K562 (cell line): ENCODE results near the gene SAPCD1. TPM values are rescaled to one million over a fixed set of nuclear protein-coding genes. Genes with fewer than 3 reads are reported as not detected.

Source experiments
- CBX8 ChIP-seq: fragments of 200-600 bp; sonication (generic); IDR thresholded peaks from 2 replicates; pipeline ENCODE4 v1.6.1; 2012; ENCODE audit warnings: borderline replicate concordance, mixed run types, low read depth, mild to moderate bottlenecking, moderate library complexity, mixed read lengths, low read length, control low read depth, inconsistent platforms; ENCODE audit not compliant: poor library complexity, severe bottlenecking; ENCODE audit errors: extremely low read depth
- COPS2 ChIP-seq: fragments of 450-650 bp; conservative IDR thresholded peaks from 2 replicates; pipeline ENCODE4 v1.6.1; 2016; ENCODE audit warnings: mild to moderate bottlenecking, moderate library complexity
- EWSR1 ChIP-seq: fragments of 450-650 bp; IDR thresholded peaks from 2 replicates; pipeline ENCODE4 v1.6.1; 2018; ENCODE audit warnings: borderline replicate concordance, mild to moderate bottlenecking, low read depth, moderate library complexity; ENCODE audit not compliant: partially characterized antibody
- HMGN3 ChIP-seq: IDR thresholded peaks from 2 replicates; pipeline ENCODE4 v1.6.1; 2011; ENCODE audit warnings: borderline replicate concordance, low read depth, mild to moderate bottlenecking, mixed read lengths, low read length; ENCODE audit not compliant: insufficient read length; ENCODE audit errors: extremely low read depth
- JUN ChIP-seq, 2 experiments: sonication (generic) in 1 of 2; formaldehyde crosslinking in 1 of 2; IDR thresholded peaks; 2 replicates each; pipeline versions ENCODE4 v1.6.1 to v1.8.0; 2012 to 2022; ENCODE audit warnings: borderline replicate concordance in 2 of 2, mild to moderate bottlenecking in 2 of 2, improper control_type of control experiment in 1 of 2, low read depth in 1 of 2, low read length in 1 of 2, missing genetic modification reagents in 1 of 2
- NFXL1 ChIP-seq: fragments of 450-650 bp; formaldehyde crosslinking; IDR thresholded peaks from 2 replicates; pipeline ENCODE4 v1.4.0; 2021; ENCODE audit warnings: mild to moderate bottlenecking
- NUFIP1 ChIP-seq: fragments of 450-650 bp; IDR thresholded peaks from 2 replicates; pipeline ENCODE4 v1.6.1; 2018; ENCODE audit not compliant: partially characterized antibody
- POLR2AphosphoS2 ChIP-seq: IDR thresholded peaks from 2 replicates; pipeline ENCODE4 v1.6.1; 2012; ENCODE audit warnings: low read length, improper control_type of control experiment
- RBM39 ChIP-seq: fragments of 200-400 bp; formaldehyde crosslinking; optimal IDR thresholded peaks from 2 replicates; pipeline ENCODE3; 2018; ENCODE audit warnings: low read depth, low read length
- TARDBP ChIP-seq: fragments of 450-650 bp; IDR thresholded peaks from 2 replicates; pipeline ENCODE4 v1.6.1; 2016
- XRCC3 ChIP-seq: fragments of 450-650 bp; IDR thresholded peaks from 2 replicates; pipeline ENCODE4 v1.6.1; 2017; ENCODE audit warnings: mild to moderate bottlenecking, moderate library complexity
- ZBED1 ChIP-seq: IDR thresholded peaks from 2 replicates; pipeline ENCODE4 v1.6.1; 2014
- ZNF274 ChIP-seq: IDR thresholded peaks from 2 replicates; pipeline ENCODE4 v1.6.1; 2011; ENCODE audit warnings: low read depth, mild to moderate bottlenecking, low read length, moderate library complexity, borderline replicate concordance
- polyA plus RNA-seq, 8 experiments: library from polyadenylated mRNA; depleted of rRNA in 4 of 8; stranded (reverse) in 5 of 8; unstranded in 3 of 8; fragments of >200 nt; fragmentation: Nextera tagmentation in 2 of 8; fragmentation: Illumina TruSeq in 1 of 8; extraction: Ambion mirVana in 2 of 8; extraction: Trizol in 1 of 8; gene quantifications; 2 replicates each; pipeline versions ENCODE4 v1.2.1 to v1.2.3, GENCODE V29; 2011 to 2014; ENCODE audit warnings: inconsistent platforms in 1 of 8, missing spikeins in 1 of 8
- total RNA-seq, 7 experiments: library from RNA; depleted of rRNA in 6 of 7; stranded (reverse); fragments of >200 nt in 6 of 7; fragmentation: Illumina TruSeq in 2 of 7; extraction: Trizol in 2 of 7; gene quantifications; 2 replicates each; pipeline versions ENCODE4 v1.2.1 to v1.2.3, GENCODE V29; 2011 to 2021; ENCODE audit warnings: low replicate concordance in 1 of 7
- TF ChIP-seq, protein P1 (sequence below), 2 experiments: fragments of 450-650 bp; IDR thresholded peaks; 2 replicates each; pipeline ENCODE4 v1.6.1; 2016; ENCODE audit warnings: mild to moderate bottlenecking in 2 of 2, borderline replicate concordance in 1 of 2, low read depth in 1 of 2, moderate library complexity in 1 of 2
- TF ChIP-seq, protein P2 (sequence below): fragments of 450-650 bp; IDR thresholded peaks from one replicate; pipeline ENCODE4 v1.6.1; 2018; ENCODE audit warnings: mild to moderate bottlenecking, moderate library complexity; ENCODE audit not compliant: partially characterized antibody
- TF ChIP-seq, protein P3 (sequence below), 2 experiments: fragments of 450-650 bp in 1 of 2; sonication (generic) in 1 of 2; formaldehyde crosslinking in 1 of 2; IDR thresholded peaks in 1 of 2; conservative IDR thresholded peaks in 1 of 2; 2 replicates each; pipeline versions ENCODE4 v1.6.1 to v1.8.1; 2016 to 2023; ENCODE audit warnings: mild to moderate bottlenecking in 2 of 2, moderate library complexity in 2 of 2, inconsistent platforms in 1 of 2, missing genetic modification reagents in 1 of 2

SAPCD1 gene
- total and polyA plus RNA-seq, 9 of the 15 experiments (the other 6 are each of a cell fraction or from before 2014, with no cell fraction given): 2.6 to 30.2 (median 7.4) TPM

DNA sequence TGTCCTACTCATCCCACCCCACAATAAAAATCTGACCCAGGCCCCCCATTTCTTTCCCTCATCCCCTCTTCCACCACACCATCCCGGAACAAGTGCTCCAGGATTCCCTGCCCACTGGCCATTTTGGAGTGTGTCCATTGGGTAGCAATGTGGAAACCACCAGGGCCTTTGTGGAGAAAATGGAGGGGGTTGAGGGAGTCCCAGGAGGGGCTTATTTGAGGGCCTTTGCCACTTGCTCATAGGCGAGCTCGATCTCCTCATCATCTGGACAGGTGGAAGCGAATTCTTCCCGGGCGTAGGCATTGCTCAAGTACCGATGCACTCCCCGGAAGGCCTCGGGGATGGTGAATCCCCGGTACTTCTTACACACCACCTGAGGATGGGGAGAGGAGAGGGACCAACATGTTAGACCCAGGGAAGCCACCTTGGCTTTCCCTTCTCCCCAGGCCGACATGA, 31.8 kb upstream of the SAPCD1 start (continued):
- TF ChIP-seq, protein P1, sequence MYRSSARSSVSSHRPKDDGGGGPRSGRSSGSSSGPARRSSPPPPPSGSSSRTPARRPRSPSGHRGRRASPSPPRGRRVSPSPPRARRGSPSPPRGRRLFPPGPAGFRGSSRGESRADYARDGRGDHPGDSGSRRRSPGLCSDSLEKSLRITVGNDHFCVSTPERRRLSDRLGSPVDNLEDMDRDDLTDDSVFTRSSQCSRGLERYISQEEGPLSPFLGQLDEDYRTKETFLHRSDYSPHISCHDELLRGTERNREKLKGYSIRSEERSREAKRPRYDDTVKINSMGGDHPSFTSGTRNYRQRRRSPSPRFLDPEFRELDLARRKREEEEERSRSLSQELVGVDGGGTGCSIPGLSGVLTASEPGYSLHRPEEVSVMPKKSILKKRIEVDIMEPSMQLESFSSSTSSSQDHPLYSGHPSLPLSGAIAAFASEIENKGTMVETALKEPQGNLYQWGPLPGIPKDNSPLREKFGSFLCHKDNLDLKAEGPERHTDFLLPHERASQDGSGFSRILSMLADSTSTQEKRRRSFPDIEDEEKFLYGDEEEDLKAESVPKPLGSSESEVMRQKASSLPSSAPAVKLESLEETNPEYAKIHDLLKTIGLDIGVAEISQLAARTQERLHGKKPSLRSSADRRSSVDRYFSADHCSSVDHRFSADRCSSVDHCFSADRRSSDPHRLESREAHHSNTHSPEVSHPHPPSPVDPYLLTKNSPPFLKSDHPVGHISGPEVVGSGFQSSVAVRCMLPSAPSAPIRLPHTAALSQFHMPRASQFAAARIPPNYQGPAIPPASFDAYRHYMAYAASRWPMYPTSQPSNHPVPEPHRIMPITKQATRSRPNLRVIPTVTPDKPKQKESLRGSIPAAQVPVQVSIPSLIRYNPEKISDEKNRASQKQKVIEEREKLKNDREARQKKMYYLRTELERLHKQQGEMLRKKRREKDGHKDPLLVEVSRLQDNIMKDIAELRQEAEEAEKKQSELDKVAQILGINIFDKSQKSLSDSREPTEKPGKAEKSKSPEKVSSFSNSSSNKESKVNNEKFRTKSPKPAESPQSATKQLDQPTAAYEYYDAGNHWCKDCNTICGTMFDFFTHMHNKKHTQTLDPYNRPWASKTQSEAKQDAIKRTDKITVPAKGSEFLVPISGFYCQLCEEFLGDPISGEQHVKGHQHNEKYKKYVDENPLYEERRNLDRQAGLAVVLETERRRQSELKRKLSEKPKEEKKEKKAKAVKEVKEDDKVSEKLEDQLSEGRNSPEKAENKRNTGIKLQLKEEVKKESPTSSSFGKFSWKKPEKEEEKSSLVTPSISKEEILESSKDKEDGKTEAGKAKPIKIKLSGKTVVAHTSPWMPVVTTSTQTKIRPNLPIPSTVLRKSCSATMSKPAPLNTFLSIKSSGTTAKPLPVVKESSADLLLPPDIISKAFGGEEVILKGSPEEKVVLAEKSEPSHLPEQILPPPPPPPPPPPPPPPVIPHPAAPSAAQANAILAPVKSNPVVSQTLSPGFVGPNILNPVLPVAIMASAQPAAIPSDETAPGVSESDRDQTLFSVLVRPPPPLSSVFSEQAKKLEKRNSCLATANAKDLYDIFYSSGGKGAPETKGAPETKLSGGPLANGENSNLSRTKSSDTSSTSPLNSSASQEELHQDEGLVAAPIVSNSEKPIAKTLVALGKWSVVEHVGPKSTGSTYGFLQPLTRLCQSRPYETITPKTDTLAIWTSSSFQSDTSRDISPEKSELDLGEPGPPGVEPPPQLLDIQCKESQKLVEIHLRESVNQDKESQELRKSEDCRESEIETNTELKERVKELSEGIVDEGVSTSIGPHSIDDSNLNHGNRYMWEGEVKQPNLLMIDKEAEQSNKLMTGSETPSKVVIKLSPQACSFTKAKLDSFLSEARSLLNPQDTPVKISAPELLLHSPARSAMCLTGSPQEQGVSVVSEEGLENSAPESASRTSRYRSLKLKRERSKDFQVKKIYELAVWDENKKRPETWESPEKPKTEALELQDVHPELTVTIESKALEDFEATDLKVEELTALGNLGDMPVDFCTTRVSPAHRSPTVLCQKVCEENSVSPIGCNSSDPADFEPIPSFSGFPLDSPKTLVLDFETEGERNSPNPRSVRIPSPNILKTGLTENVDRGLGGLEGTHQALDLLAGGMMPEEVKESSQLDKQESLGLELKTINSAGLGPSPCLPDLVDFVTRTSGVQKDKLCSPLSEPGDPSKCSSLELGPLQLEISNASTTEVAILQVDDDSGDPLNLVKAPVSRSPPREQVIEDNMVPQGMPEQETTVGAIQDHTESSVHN (IDR thresholded peaks at IDR 0.05; ENCODE audit: borderline replicate concordance in 1 of 2, low read depth in 1 of 2): no peak
- TF ChIP-seq POLR2AphosphoS2 (no peak), CBX8 (no peak), ZNF274 (0 out of 2 replicates have a peak, but pooled peaks have one; percentile 13), RBM39 (no peak), XRCC3 (no peak), EWSR1 (no peak), NUFIP1 (no peak), JUN (IDR thresholded peaks at IDR 0.05; ENCODE audit: borderline replicate concordance, low read depth, low read length) (no peak), JUN (CRISPR knock-in tag; IDR thresholded peaks at IDR 0.05; ENCODE audit: borderline replicate concordance) (0 out of 2 replicates have a peak, but pooled peaks have one; percentile 45), TARDBP (no peak), COPS2 (no peak), NFXL1 (CRISPR knock-in tag) (no peak), HMGN3 (no peak), ZBED1 (no peak)
- TF ChIP-seq, protein P2, sequence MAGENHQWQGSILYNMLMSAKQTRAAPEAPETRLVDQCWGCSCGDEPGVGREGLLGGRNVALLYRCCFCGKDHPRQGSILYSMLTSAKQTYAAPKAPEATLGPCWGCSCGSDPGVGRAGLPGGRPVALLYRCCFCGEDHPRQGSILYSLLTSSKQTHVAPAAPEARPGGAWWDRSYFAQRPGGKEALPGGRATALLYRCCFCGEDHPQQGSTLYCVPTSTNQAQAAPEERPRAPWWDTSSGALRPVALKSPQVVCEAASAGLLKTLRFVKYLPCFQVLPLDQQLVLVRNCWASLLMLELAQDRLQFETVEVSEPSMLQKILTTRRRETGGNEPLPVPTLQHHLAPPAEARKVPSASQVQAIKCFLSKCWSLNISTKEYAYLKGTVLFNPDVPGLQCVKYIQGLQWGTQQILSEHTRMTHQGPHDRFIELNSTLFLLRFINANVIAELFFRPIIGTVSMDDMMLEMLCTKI: no peak
- TF ChIP-seq, protein P3, sequence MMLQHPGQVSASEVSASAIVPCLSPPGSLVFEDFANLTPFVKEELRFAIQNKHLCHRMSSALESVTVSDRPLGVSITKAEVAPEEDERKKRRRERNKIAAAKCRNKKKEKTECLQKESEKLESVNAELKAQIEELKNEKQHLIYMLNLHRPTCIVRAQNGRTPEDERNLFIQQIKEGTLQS (IDR thresholded peaks at IDR 0.05): no peak
- TF ChIP-seq, protein P3 (CRISPR knock-in tag; conservative IDR thresholded peaks at IDR 0.05): no peak
